GM12874 (cell line): ENCODE measurements around the gene CSPG5.

Experiments
- TF ChIP-seq, protein P1 (sequence below): IDR thresholded peaks from 2 replicates; pipeline ENCODE4 v1.5.1; 2011; ENCODE audit warnings: low read depth, mild to moderate bottlenecking, control low read depth, low read length, moderate library complexity; ENCODE audit not compliant: insufficient read depth

Gene CSPG5, protein sequence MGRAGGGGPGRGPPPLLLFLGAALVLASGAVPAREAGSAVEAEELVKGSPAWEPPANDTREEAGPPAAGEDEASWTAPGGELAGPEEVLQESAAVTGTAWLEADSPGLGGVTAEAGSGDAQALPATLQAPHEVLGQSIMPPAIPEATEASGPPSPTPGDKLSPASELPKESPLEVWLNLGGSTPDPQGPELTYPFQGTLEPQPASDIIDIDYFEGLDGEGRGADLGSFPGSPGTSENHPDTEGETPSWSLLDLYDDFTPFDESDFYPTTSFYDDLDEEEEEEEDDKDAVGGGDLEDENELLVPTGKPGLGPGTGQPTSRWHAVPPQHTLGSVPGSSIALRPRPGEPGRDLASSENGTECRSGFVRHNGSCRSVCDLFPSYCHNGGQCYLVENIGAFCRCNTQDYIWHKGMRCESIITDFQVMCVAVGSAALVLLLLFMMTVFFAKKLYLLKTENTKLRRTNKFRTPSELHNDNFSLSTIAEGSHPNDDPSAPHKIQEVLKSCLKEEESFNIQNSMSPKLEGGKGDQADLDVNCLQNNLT

DNA sequence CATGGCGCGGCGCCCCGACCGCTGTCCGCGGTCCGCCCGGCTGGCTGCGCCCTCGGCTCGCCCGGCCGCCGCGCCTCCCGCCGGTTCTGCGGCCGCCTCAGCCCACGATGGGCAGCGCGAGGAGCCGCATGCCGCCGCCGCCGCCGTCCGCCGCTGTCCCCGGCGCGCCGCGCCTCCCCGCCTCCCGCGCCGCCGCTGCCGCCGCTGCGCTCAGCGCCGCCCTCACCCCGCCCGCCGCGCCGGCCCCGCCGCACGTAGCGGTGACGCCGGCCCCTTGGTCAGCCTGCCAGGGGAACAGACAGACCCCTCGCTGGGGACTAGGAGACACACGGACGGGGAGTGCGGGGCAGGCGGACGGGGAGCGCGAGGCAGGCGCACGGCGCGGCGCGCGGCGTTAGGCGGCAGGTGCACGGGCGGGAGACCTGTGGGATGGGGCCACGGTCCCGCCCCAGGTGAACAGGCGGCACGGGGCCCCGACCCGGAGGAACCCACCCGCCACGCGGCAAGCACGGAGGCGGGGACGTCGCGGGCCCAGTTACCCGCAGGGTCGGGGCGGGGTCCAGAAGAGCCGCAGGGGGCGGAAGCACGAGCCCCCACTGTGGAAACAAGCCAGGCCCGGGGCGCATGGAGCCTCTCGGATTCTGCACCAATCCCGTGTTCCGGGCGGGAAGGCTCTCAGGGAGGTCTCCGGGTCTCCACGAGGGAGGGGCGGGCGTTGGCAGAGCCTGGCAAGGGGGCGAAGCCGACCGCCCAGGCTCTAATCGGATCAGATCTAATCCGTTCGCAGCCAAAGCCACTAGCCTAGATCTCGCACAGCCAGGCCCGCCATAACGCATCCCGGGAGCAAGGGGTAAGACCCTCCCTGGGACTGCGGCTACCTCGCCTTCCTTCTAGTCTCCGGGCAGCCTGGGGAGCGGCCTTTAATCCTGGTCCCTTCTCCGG, at the start of gene CSPG5:
CSPG5 (minus strand) TSS at position 175 of the 942 bp plus-strand sequence; CDS start at position 3, 172 bp downstream.
- TF ChIP-seq, protein P1, sequence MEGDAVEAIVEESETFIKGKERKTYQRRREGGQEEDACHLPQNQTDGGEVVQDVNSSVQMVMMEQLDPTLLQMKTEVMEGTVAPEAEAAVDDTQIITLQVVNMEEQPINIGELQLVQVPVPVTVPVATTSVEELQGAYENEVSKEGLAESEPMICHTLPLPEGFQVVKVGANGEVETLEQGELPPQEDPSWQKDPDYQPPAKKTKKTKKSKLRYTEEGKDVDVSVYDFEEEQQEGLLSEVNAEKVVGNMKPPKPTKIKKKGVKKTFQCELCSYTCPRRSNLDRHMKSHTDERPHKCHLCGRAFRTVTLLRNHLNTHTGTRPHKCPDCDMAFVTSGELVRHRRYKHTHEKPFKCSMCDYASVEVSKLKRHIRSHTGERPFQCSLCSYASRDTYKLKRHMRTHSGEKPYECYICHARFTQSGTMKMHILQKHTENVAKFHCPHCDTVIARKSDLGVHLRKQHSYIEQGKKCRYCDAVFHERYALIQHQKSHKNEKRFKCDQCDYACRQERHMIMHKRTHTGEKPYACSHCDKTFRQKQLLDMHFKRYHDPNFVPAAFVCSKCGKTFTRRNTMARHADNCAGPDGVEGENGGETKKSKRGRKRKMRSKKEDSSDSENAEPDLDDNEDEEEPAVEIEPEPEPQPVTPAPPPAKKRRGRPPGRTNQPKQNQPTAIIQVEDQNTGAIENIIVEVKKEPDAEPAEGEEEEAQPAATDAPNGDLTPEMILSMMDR: no peak

GRCh38 chr3:47628426-47628825, 49.8 kb upstream of the CSPG5 start:
- TF ChIP-seq, protein P1: no peak

DNA sequence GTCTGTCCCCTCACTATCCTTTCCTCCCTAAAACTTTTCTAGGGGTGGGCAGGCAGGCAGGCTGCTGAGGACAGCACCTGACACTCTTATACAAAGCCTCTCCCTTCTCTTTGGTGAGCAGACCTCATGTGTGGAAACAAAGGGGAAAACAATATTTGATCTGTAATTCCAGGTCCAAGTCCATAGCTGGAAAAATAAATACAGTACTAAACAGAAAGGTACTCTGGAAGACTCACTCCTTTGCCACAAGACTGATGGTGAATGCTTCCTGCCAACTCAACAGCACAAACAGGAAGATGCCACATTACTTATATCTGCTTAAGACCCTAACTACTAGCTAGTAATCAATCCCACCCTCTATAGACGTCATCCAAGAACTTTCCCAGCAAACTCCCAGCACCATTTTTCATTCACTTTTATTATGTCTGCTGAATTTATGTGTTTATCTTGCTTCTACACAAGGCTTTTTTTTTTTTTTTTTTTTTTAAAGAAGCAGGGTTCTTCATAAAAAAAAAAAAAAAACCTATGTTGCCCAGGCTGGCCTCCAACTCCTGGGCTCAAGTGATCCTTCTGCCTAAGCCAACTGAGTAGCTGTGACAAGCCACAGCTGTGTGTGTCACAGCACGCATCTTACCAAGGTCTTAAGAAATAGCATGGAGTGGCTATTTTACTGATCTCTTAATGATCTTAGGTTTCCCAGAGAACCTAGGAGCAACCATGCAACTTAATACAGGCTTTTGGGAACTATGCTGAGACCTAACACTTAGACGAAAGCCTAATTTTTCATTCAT, 44.2 kb upstream of the CSPG5 start:
- TF ChIP-seq, protein P1: no peak

DNA sequence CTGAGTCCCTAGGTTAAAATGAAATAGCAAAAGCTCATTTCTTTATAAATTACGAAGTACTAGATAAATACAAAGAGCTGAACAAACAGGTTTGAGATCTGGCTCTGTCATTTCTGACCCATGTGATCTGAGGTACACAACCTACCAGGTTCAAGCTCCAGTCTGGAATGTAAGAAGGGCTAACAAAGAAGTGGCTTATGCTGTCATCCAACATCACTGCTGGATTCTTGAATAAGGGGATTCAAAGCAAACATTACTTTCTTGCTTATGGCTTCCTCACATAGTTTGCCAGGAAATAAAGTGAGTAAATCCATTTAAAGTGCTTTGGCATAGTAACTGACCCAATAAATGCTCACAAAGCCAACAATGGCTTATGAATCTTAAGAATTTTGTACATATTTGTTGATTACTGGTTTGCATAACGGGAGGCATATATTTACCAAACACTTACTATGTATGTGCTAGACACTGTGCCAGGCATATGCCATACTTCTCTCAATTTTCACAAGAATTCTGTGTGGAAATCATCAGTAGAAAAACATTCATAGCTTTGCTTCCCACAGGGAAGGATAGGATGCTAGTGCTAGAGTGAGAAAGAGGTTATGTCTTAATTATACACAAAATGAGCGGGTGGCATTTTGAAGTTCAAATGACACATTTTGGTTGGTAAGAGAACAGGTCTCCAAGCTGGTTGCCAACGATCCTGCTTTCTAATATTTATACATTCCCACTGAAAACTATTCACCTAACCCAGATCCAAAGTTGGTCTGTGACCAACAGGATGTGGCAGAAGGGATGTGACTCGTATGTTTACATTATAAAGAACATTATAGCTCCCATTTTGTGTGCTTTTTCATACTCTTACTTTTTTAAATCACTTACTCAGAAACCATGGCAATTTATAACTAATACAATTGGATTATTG, 38.7 kb upstream of the CSPG5 start:
- TF ChIP-seq, protein P1: no peak

GRCh38 chr3:47614788-47615187, 36.1 kb upstream of the CSPG5 start:
- TF ChIP-seq, protein P1: no peak

- TF ChIP-seq, protein P1: no peak
Observed at GRCh38 chr3:47613722-47614121, 35.1 kb upstream of the CSPG5 start.
